Duodenal mucosa (tissue), 2 donors: ENCODE data around the gene STK32C.
"Not testable (repeated sequence)": the region's sequence is repeated elsewhere in the genome, so short reads cannot be mapped to it uniquely, and the experiment has no call there.

Experiments used
- H3K27ac ChIP-seq: one replicate; pipeline ENCODE4 v1.7.0; 2013; ENCODE audit warnings: low read depth, low read length
- H3K27me3 ChIP-seq, 2 donors: one replicate each; pipeline ENCODE4 v1.7.0; 2013; ENCODE audit warnings: low read length in 2 of 2, control low read depth in 1 of 2; ENCODE audit not compliant: insufficient read depth in 2 of 2, control insufficient read depth in 1 of 2
- H3K36me3 ChIP-seq, 2 donors: one replicate each; pipeline ENCODE4 v1.7.0; 2013; ENCODE audit warnings: low read length in 2 of 2, control low read depth in 1 of 2; ENCODE audit not compliant: insufficient read depth in 2 of 2, control insufficient read depth in 1 of 2
- H3K4me1 ChIP-seq, 2 donors: one replicate each; pipeline ENCODE4 v1.7.0; 2013; ENCODE audit warnings: low read length in 2 of 2, control low read depth in 1 of 2; ENCODE audit not compliant: insufficient read depth in 2 of 2, control insufficient read depth in 1 of 2
- H3K4me3 ChIP-seq, 2 donors: one replicate each; pipeline ENCODE4 v1.7.0; 2013; ENCODE audit warnings: low read length in 2 of 2, low read depth in 1 of 2
- H3K9ac ChIP-seq, 2 donors: one replicate each; pipeline ENCODE4 v1.7.0; 2013; ENCODE audit warnings: low read length in 2 of 2, low read depth in 1 of 2
- H3K9me3 ChIP-seq, 2 donors: one replicate each; pipeline ENCODE4 v1.7.0; 2013; ENCODE audit warnings: low read length in 2 of 2, control low read depth in 1 of 2; ENCODE audit not compliant: control insufficient read depth in 1 of 2

The STK32C gene

GRCh38 chr10:132274581-132274980 is 33.2 kb downstream of the STK32C start:
- H3K4me3 ChIP-seq: no peak overlapping the region
- H3K27me3 ChIP-seq: no peaks in the 10 kb centered on the region
- no peak overlapping the region for H3K27ac ChIP-seq
- no peak overlapping the region for H3K9ac ChIP-seq
- no peaks in the 10 kb centered on the region for H3K9me3 ChIP-seq
- H3K4me1 ChIP-seq: peaks cover 0 to 5% of the 10 kb centered on the region in 2 donors
- no peaks in the 10 kb centered on the region for H3K36me3 ChIP-seq

DNA sequence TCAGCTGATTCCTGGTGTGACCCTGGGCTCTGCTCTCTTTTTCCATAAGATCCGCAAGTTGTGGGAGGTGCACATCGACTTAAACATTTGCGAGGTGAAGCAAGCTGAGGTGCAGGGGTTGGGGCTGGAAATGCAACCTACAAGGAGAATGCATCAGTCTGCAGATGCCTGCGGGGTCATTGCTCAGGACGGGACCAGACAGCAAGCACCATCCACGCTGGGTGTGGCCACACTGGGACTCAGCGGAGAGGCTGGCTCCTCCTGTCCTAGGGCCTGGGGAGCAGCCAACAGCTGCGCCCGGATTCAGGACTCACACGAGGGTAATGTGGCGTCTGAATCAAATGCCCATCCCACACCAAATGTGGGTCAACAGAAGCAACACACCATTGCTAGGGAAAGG is 33.8 kb downstream of the STK32C start:
- Histone ChIP-seq H3K4me1 (peaks cover 0 to 5% of the 10 kb centered on the region in 2 donors), H3K27me3 (no peaks in the 10 kb centered on the region), H3K4me3 (no peak overlapping the region), H3K36me3 (no peaks in the 10 kb centered on the region), H3K9me3 (peaks cover 0 to under 1% of the 10 kb centered on the region in 2 donors), H3K27ac (no peak overlapping the region), H3K9ac (no peak overlapping the region)

DNA sequence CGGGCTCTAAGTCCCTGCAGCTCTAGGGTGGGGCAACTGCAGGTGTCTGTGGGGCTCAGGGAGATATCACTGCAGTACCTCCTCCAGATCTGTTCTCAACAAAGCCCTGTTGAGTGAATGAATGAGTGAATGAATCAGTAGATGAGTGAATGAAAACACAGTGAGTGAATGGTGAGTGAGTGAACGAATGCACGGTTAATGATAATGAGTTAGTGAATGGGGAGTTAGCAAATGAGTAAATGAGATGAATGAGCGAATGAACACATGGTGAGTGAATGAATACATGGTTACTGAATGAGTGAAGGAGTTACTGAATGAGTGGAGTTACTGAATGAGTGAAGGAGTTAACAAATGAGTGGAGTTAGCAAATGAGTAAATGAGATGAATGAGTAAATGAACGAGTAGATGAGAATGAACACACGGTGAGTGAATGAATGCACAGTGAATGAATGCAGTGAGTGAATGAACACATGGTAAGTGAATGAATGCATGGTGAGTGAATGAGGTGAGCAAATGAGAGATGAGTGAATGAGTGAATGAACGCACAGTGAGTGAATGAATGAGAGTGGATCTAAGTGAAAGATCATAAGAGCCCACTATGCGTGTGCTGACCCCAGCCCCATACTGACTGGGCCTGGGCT is 34.3 kb downstream of the STK32C start:
- no peak overlapping the region for H3K4me3 ChIP-seq

GRCh38 chr10:132272231-132272971 is 35.3 kb downstream of the STK32C start:
- Histone ChIP-seq H3K27me3 (no peaks in the 10 kb centered on the region), H3K9me3 (peaks cover 0 to 2% of the 10 kb centered on the region in 2 donors), H3K4me1 (peaks cover 0 to 5% of the 10 kb centered on the region in 2 donors), H3K27ac (no peak overlapping the region), H3K36me3 (no peaks in the 10 kb centered on the region), H3K4me3 (no peak overlapping the region), H3K9ac (no peak overlapping the region)

More for the DNA sequence above, 34.3 kb downstream of the STK32C start:
- Histone ChIP-seq H3K4me1 (peaks cover 0 to 5% of the 10 kb centered on the region in 2 donors), H3K9ac (no peak overlapping the region), H3K27me3 (no peaks in the 10 kb centered on the region), H3K27ac (no peak overlapping the region), H3K36me3 (no peaks in the 10 kb centered on the region), H3K9me3 (peaks cover 0 to 2% of the 10 kb centered on the region in 2 donors)

GRCh38 chr10:132271458-132272230 is 36.1 kb downstream of the STK32C start:
- Histone ChIP-seq H3K4me1 (peaks cover 0 to 11% of the 10 kb centered on the region in 2 donors), H3K4me3 (no peak overlapping the region), H3K9ac (no peak overlapping the region), H3K9me3 (peaks cover 0 to 2% of the 10 kb centered on the region in 2 donors), H3K27me3 (no peaks in the 10 kb centered on the region), H3K27ac (no peak overlapping the region), H3K36me3 (no peaks in the 10 kb centered on the region)

DNA sequence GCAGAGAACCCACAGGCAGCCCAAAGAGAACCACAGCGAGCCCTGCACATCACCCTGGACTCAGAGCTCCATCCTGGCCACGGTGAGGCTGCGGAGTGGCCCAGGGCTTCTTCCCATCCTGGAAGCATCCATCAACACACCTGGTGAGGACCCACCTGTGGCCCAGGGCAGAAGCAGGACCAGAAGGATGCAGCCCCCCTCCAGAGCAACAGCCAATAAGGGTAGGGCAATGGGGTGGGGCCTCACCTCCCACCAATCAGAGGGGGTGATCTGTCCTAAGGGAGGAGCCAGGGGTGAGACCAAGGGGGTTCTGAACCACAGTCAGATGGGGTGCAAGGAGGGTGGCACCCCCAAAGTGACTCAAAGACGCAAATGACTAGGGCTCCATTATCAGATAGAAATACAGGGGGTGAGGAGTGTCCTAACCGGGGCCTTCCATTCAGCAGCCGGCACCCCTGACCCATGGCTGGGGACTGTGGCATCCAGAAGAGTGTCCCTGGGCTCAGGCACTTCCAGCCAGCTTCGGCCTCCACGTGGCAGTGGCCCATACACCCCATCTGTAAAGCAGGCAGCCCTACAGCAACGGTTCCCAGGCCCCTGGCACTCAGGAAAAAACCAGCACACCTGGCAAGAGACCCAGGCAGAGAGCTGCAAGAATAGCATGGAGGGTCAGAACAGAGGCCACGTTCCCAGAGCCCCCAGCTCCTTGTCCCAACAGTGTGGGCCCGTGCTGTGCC is 36.9 kb downstream of the STK32C start:
- no peak overlapping the region for H3K9ac ChIP-seq
- H3K4me3 ChIP-seq: no peak overlapping the region
- H3K4me1 ChIP-seq: peaks cover 0 to 11% of the 10 kb centered on the region in 2 donors

DNA sequence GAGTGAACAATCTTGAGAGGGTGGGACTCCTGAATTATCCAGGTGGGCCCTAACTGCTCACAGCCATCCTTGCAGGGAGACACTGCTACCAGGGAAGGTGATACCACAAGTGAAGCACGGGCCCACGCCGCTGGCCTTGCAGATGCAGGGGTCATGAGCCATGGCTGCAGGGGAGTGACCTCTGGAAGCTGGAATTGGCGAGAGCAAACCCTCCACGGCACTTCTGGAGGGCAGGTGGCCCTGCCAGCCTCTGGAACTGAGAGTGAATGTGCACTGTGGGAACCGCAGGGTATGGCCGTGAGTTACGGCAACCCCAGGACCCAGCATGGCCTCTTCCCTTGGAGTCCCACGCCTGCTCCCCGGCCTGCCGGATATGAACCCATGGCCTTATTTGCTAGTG is 37.5 kb downstream of the STK32C start:
- H3K4me1 ChIP-seq: peaks cover 0 to 11% of the 10 kb centered on the region in 2 donors
- H3K9ac ChIP-seq: no peak overlapping the region
- H3K27me3 ChIP-seq: no peaks in the 10 kb centered on the region
- no peak overlapping the region for H3K27ac ChIP-seq
- no peak overlapping the region for H3K4me3 ChIP-seq
- no peaks in the 10 kb centered on the region for H3K36me3 ChIP-seq
- peaks cover 0 to 2% of the 10 kb centered on the region in 2 donors for H3K9me3 ChIP-seq

More for the DNA sequence above, 36.9 kb downstream of the STK32C start:
- H3K27me3 ChIP-seq: no peaks in the 10 kb centered on the region
- H3K27ac ChIP-seq: no peak overlapping the region
- peaks cover 0 to 2% of the 10 kb centered on the region in 2 donors for H3K9me3 ChIP-seq
- no peaks in the 10 kb centered on the region for H3K36me3 ChIP-seq

- Histone ChIP-seq H3K27ac (no peak overlapping the region), H3K9me3 (peaks cover 0 to 2% of the 10 kb centered on the region in 2 donors), H3K4me1 (peaks cover 0 to 11% of the 10 kb centered on the region in 2 donors), H3K4me3 (no peak overlapping the region), H3K36me3 (no peaks in the 10 kb centered on the region), H3K27me3 (no peaks in the 10 kb centered on the region), H3K9ac (no peak overlapping the region)
Observed at GRCh38 chr10:132269266-132270230, 38.2 kb downstream of the STK32C start.

DNA sequence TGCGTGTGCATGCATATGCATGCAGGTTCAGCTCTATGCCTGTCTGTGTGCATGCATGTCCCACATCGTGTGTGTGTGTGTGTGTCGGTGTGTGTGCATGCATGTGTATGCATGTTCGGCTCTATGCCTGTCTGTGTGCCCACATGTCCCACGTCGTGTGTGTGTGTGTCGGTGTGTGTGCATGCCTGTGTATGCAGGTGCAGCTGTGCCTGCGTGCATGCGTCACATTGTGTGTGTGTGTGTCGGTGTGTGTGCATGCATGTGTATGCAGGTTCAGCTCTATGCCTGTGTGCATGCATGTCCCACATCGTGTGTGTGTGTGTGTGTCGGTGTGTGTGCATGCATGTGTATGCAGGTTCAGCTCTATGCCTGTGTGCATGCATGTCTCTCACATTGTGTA is 39.8 kb downstream of the STK32C start:
- not testable (repeated sequence) for H3K9me3 ChIP-seq, H3K9ac ChIP-seq, H3K36me3 ChIP-seq, H3K27ac ChIP-seq, H3K27me3 ChIP-seq, H3K4me3 ChIP-seq
- peaks cover 0 to 11% of the 10 kb centered on the region in 2 donors for H3K4me1 ChIP-seq
